Measurements from ENCODE around the gene AMDHD2.
"Not testable (repeated sequence)": the region's sequence is repeated elsewhere in the genome, so short reads cannot be mapped to it uniquely, and the experiment has no call there.

Gene AMDHD2

GRCh38 chr16:2518823-2519710, 1.1 kb upstream of the AMDHD2 start:
- DNase-seq, result no peak

GRCh38 chr16:2519711-2520080, 475 bp upstream of the AMDHD2 start:
- no peak for DNase-seq

GRCh38 chr16:2520784-2521531, 787 bp downstream of the AMDHD2 start:
- peak; percentile 44 for DNase-seq

- DNase-seq, result no peak
Observed at GRCh38 chr16:2523801-2524231, 3.6 kb downstream of the AMDHD2 start.

GRCh38 chr16:2524339-2524938, 4.3 kb downstream of the AMDHD2 start:
- no peak for DNase-seq

GRCh38 chr16:2526135-2526534, 6.0 kb downstream of the AMDHD2 start:
- DNase-seq, result no peak

GRCh38 chr16:2527071-2527783, 7.1 kb downstream of the AMDHD2 start:
- no peak for DNase-seq

GRCh38 chr16:2527784-2528100, 7.6 kb downstream of the AMDHD2 start:
- DNase-seq, result no peak

GRCh38 chr16:2528161-2529060, 8.2 kb downstream of the AMDHD2 start:
- no peak for DNase-seq

GRCh38 chr16:2529061-2529931, 9.1 kb downstream of the AMDHD2 start:
- DNase-seq, result no peak

- DNase-seq, result no peak
Observed at GRCh38 chr16:2529961-2530628, 9.9 kb downstream of the AMDHD2 start.

GRCh38 chr16:2530629-2531318, 10.6 kb downstream of the AMDHD2 start:
- no peak for DNase-seq

GRCh38 chr16:2531371-2531695, 11.2 kb downstream of the AMDHD2 start, which contains the start of gene CEMP1:
TSS of gene CEMP1 (minus strand) at chr16:2531408. CDS start at chr16:2531073, 335 bp downstream.
- no peak for DNase-seq

GRCh38 chr16:2531696-2532493, 11.7 kb downstream of the AMDHD2 start:
- DNase-seq, result peak; percentile 96

- DNase-seq, result peak; percentile 65
Observed at GRCh38 chr16:2532494-2533141, 12.4 kb downstream of the AMDHD2 start.

- not testable (repeated sequence) for DNase-seq
Observed at GRCh38 chr16:2533142-2533755, 13.1 kb downstream of the AMDHD2 start.

- DNase-seq, result no peak
Observed at GRCh38 chr16:2533912-2534311, 13.7 kb downstream of the AMDHD2 start.

- not testable (repeated sequence) for DNase-seq
Observed at GRCh38 chr16:2534335-2534734, 14.2 kb downstream of the AMDHD2 start.
